Sigmoid colon (tissue), 7 donors: Measurements from ENCODE around the gene NOS1AP. TPM values are rescaled to one million over a fixed set of nuclear protein-coding genes. Genes with fewer than 3 reads are reported as not detected.
"Not testable (repeated sequence)": the region's sequence is repeated elsewhere in the genome, so short reads cannot be mapped to it uniquely, and the experiment has no call there.

Source experiments
- DNase-seq: peaks from one replicate; pipeline ENCODE4 v3.0.0-alpha.2; 2019
- H3K27ac ChIP-seq, 4 donors: fragments of 200-600 bp; sonication (generic); one replicate each; pipeline ENCODE4 v1.5.1; 2016 to 2019; ENCODE audit warnings: mild to moderate bottlenecking in 1 of 4
- H3K27me3 ChIP-seq, 3 donors: fragments of 200-600 bp; sonication (generic); one replicate each; pipeline ENCODE4 v1.5.1; 2019; ENCODE audit warnings: mild to moderate bottlenecking in 1 of 3
- H3K36me3 ChIP-seq, 4 donors: fragments of 200-600 bp; sonication (generic); one replicate each; pipeline ENCODE4 v1.5.1; 2016 to 2019
- H3K4me1 ChIP-seq, 4 donors: fragments of 200-600 bp; sonication (generic); one replicate each; pipeline ENCODE4 v1.5.1; 2017 to 2019
- H3K4me3 ChIP-seq, 4 donors: fragments of 200-600 bp; sonication (generic); one replicate each; pipeline ENCODE4 v1.5.1; 2017 to 2019; ENCODE audit warnings: mild to moderate bottlenecking in 2 of 4, moderate library complexity in 1 of 4
- H3K9me3 ChIP-seq, 4 donors: fragments of 200-600 bp in 3 of 4; sonication (generic) in 3 of 4; one replicate each; pipeline versions ENCODE4 v1.5.1 to v1.6.1; 2013 to 2019
- EP300 ChIP-seq, 4 donors: sonication (generic); formaldehyde crosslinking; IDR thresholded peaks; one replicate each; pipeline ENCODE4 v1.6.1; 2017; ENCODE audit warnings: antibody characterized with exemption in 4 of 4
- POLR2A ChIP-seq, 2 donors: fragments of 450-650 bp; IDR thresholded peaks; one replicate each; pipeline ENCODE4 v1.6.1; 2016; ENCODE audit warnings: antibody characterized with exemption in 2 of 2, mild to moderate bottlenecking in 2 of 2, moderate library complexity in 2 of 2
- POLR2AphosphoS5 ChIP-seq, 4 donors: sonication (generic); formaldehyde crosslinking; IDR thresholded peaks; one replicate each; pipeline ENCODE4 v1.6.1; 2017; ENCODE audit warnings: antibody characterized with exemption in 4 of 4
- WGBS, 2 donors: extraction: QIAGEN DNeasy Blood & Tissue Kit; methylation state at CpG; one replicate each; pipeline ENCODE4 v1.1.7; 2013; 5-methylcytosine and 5-hydroxymethylcytosine counted together
- intact Hi-C: fragments of 100-400 bp; cut with DNase I; formaldehyde crosslinking; loops from one replicate; pipeline ENCODE4 v1.15.1; 2023
- polyA plus RNA-seq, 3 donors: library from polyadenylated mRNA; stranded (reverse); fragments of 200-250 nt; gene quantifications; one replicate each; pipeline ENCODE4 v1.2.3, GENCODE V29; 2013
- total RNA-seq, 4 donors: library from RNA; depleted of rRNA; stranded (reverse); fragments of >200 nt; gene quantifications; one replicate each; pipeline ENCODE4 v1.1.0, GENCODE V29; 2016
- TF ChIP-seq, protein P1 (sequence below), 4 experiments: fragments of 450-650 bp in 3 of 4; fragments of 200-600 bp in 1 of 4; IDR thresholded peaks; one replicate each; pipeline ENCODE4 v1.5.1; 2016 to 2019; ENCODE audit warnings: antibody characterized with exemption in 4 of 4, mild to moderate bottlenecking in 3 of 4, moderate library complexity in 2 of 4
- donor health status: healthy with polysubstance abuse.
- donor health status: Bipolar disorder and iron deficiency.
- donor health status: healthy.

NOS1AP gene
- total and polyA plus RNA-seq, 7 donors, result 1.2 to 11.9 (median 4.6) TPM

- Histone ChIP-seq H3K27ac (no peak overlapping the region), H3K9me3 (no peaks in the 10 kb centered on the region), H3K36me3 (no peaks in the 10 kb centered on the region), H3K4me1 (peaks cover 0 to 9% (median 0%) of the 10 kb centered on the region in 4 donors), H3K27me3 (no peaks in the 10 kb centered on the region), H3K4me3 (no peak overlapping the region)
- DNase-seq, result no peak
- WGBS, 2 donors, result 67 to 79% methylated on average over 1 of the region's 1 CpG
- intact Hi-C loops, result loop anchor here (10.0 kb wide), 1 partner anchor 554 kb away; no protein-coding TSS in a partner anchor
- TF ChIP-seq POLR2AphosphoS5 (IDR thresholded peaks at IDR 0.05) (no peak), EP300 (IDR thresholded peaks at IDR 0.05) (no peak), POLR2A (IDR thresholded peaks at IDR 0.05) (no peak)
- TF ChIP-seq, protein P1, sequence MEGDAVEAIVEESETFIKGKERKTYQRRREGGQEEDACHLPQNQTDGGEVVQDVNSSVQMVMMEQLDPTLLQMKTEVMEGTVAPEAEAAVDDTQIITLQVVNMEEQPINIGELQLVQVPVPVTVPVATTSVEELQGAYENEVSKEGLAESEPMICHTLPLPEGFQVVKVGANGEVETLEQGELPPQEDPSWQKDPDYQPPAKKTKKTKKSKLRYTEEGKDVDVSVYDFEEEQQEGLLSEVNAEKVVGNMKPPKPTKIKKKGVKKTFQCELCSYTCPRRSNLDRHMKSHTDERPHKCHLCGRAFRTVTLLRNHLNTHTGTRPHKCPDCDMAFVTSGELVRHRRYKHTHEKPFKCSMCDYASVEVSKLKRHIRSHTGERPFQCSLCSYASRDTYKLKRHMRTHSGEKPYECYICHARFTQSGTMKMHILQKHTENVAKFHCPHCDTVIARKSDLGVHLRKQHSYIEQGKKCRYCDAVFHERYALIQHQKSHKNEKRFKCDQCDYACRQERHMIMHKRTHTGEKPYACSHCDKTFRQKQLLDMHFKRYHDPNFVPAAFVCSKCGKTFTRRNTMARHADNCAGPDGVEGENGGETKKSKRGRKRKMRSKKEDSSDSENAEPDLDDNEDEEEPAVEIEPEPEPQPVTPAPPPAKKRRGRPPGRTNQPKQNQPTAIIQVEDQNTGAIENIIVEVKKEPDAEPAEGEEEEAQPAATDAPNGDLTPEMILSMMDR (IDR thresholded peaks at IDR 0.05), result no peak
Observed at GRCh38 chr1:162038624-162039023, 30.9 kb upstream of the NOS1AP start.

- 76 to 79% methylated on average over 4 of the region's 4 CpGs for WGBS, 2 donors
- Histone ChIP-seq H3K27ac (no peak overlapping the region), H3K4me1 (peaks cover 0 to 9% (median 0%) of the 10 kb centered on the region in 4 donors), H3K36me3 (no peaks in the 10 kb centered on the region), H3K27me3 (no peaks in the 10 kb centered on the region), H3K4me3 (no peak overlapping the region), H3K9me3 (no peaks in the 10 kb centered on the region)
- no peak for TF ChIP-seq POLR2A (IDR thresholded peaks at IDR 0.05)
- TF ChIP-seq EP300 (IDR thresholded peaks at IDR 0.05), result no peak
- no peak for TF ChIP-seq POLR2AphosphoS5 (IDR thresholded peaks at IDR 0.05)
- TF ChIP-seq, protein P1 (IDR thresholded peaks at IDR 0.05), result no peak
- intact Hi-C loops, result no loop called here
- DNase-seq, result no peak
Observed at GRCh38 chr1:162040001-162040400, 29.5 kb upstream of the NOS1AP start.

GRCh38 chr1:162040657-162041056 lies 28.8 kb upstream of the NOS1AP start:
- no peaks in the 10 kb centered on the region for H3K9me3 ChIP-seq
- no peaks in the 10 kb centered on the region for H3K27me3 ChIP-seq
- H3K27ac ChIP-seq, result no peak overlapping the region
- no peak for DNase-seq
- no peaks in the 10 kb centered on the region for H3K36me3 ChIP-seq
- no peak overlapping the region for H3K4me3 ChIP-seq
- intact Hi-C loops, result no loop called here
- H3K4me1 ChIP-seq, result peaks cover 0 to 9% (median 0%) of the 10 kb centered on the region in 4 donors
- TF ChIP-seq POLR2A (IDR thresholded peaks at IDR 0.05) (no peak), EP300 (IDR thresholded peaks at IDR 0.05) (no peak), POLR2AphosphoS5 (IDR thresholded peaks at IDR 0.05) (no peak)
- TF ChIP-seq, protein P1 (IDR thresholded peaks at IDR 0.05), result no peak

DNA sequence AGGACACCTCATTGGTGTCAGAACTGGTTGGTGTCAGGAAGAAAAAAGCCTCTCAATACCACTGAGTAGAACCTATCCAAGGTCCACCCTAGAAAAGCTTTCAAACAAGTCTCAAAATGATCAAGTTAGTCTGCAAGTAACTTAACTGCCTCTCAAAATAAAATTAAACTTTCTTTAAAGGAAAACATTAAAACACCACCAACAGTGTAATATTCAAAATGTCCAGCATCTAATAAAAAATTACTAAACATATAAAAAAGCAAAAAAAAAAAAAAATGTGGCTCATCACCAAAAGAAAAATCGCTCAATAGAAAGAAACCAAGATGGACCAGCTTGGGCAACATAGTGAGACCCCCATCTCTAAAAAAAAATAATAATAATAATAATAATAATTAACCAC lies 27.1 kb upstream of the NOS1AP start:
- 89 to 90% methylated on average over 1 of the region's 1 CpG for WGBS, 2 donors
- no peak for DNase-seq
- no peaks in the 10 kb centered on the region for H3K9me3 ChIP-seq
- no peaks in the 10 kb centered on the region for H3K36me3 ChIP-seq
- intact Hi-C loops, result no loop called here
- TF ChIP-seq, protein P1 (IDR thresholded peaks at IDR 0.05), result no peak
- TF ChIP-seq POLR2AphosphoS5 (IDR thresholded peaks at IDR 0.05) (no peak), EP300 (IDR thresholded peaks at IDR 0.05) (no peak)
- H3K4me3 ChIP-seq, result no peak overlapping the region
- H3K27ac ChIP-seq, result no peak overlapping the region
- H3K4me1 ChIP-seq, result peaks cover 0 to under 1% (median 0%) of the 10 kb centered on the region in 4 donors
- H3K27me3 ChIP-seq, result no peaks in the 10 kb centered on the region

DNA sequence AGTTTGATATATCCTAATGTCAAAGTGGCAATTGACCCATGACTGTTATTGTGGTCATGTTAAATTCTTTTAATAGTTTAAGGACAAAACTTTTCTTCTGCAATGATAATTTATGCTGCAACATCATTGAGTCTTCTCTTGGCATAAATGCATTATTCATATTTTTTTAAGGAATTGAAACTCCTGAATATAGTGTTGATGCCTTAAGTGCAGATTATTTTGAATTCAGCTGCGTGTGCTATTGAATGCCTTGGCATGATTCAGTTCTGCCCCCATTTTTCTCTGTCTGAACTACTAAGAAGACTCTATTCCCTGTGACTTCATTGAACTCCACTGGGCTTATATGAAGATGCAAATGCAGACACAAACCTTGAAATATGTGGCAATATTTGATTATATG lies 22.6 kb upstream of the NOS1AP start:
- no peaks in the 10 kb centered on the region for H3K36me3 ChIP-seq
- H3K4me3 ChIP-seq, result no peak overlapping the region
- no peak overlapping the region for H3K27ac ChIP-seq
- no peaks in the 10 kb centered on the region for H3K27me3 ChIP-seq
- no peak for TF ChIP-seq POLR2A (IDR thresholded peaks at IDR 0.05)
- TF ChIP-seq POLR2AphosphoS5 (IDR thresholded peaks at IDR 0.05), result no peak
- no peak for TF ChIP-seq EP300 (IDR thresholded peaks at IDR 0.05)
- TF ChIP-seq, protein P1 (IDR thresholded peaks at IDR 0.05), result no peak
- 65 to 85% methylated on average over 1 of the region's 1 CpG for WGBS, 2 donors
- DNase-seq, result no peak
- intact Hi-C loops, result no loop called here
- no peaks in the 10 kb centered on the region for H3K4me1 ChIP-seq
- H3K9me3 ChIP-seq, result no peaks in the 10 kb centered on the region

GRCh38 chr1:162053949-162054348 lies 15.5 kb upstream of the NOS1AP start:
- intact Hi-C loops, H3K27ac ChIP-seq, H3K27me3 ChIP-seq, DNase-seq, H3K36me3 ChIP-seq, H3K4me1 ChIP-seq, H3K4me3 ChIP-seq, H3K9me3 ChIP-seq: not testable (repeated sequence)
- WGBS, 2 donors, result 93 to 94% methylated on average over 3 of the region's 3 CpGs
